Tibial artery (tissue), 4 donors: ENCODE results near the gene ADAMTS16.

Experiments used
- DNase-seq, 2 donors: peaks; one replicate each; pipeline ENCODE4 v3.0.0-alpha.2; 2019
- H3K27ac ChIP-seq, 2 donors: fragments of 200-600 bp; sonication (generic) in 1 of 2; 1 replicate in 1 of 2; 2 replicates in 1 of 2; pipeline ENCODE4 v1.5.1; 2018 to 2019; ENCODE audit warnings: mild to moderate bottlenecking in 1 of 2
- H3K27me3 ChIP-seq, 2 donors: fragments of 200-600 bp; sonication (generic) in 1 of 2; one replicate each; pipeline versions ENCODE4 v1.5.1 to v1.6.0; 2016 to 2019
- H3K36me3 ChIP-seq, 3 donors: fragments of 200-600 bp; sonication (generic) in 2 of 3; one replicate each; pipeline ENCODE4 v1.5.1; 2016 to 2019; ENCODE audit warnings: mild to moderate bottlenecking in 2 of 3
- H3K4me1 ChIP-seq, 4 donors: fragments of 200-600 bp; sonication (generic) in 2 of 4; 1 replicate in 3 of 4; 2 replicates in 1 of 4; pipeline ENCODE4 v1.5.1; 2016 to 2019
- H3K4me3 ChIP-seq, 2 donors: fragments of 200-600 bp; sonication (generic) in 1 of 2; 1 replicate in 1 of 2; 2 replicates in 1 of 2; pipeline ENCODE4 v1.5.1; 2018 to 2019; ENCODE audit warnings: mild to moderate bottlenecking in 2 of 2
- H3K9me3 ChIP-seq, 3 donors: fragments of 200-600 bp; sonication (generic) in 1 of 3; one replicate each; pipeline ENCODE4 v1.5.1; 2016 to 2019
- CTCF ChIP-seq, 2 experiments: fragments of 200-600 bp in 1 of 2; fragments of 450-650 bp in 1 of 2; IDR thresholded peaks; one replicate each; pipeline ENCODE4 v1.5.1; 2017 to 2019; ENCODE audit warnings: antibody characterized with exemption in 2 of 2, mild to moderate bottlenecking in 1 of 2, moderate library complexity in 1 of 2
- intact Hi-C: fragments of 100-400 bp; cut with DNase I; formaldehyde crosslinking; loops from one replicate; pipeline ENCODE4 v1.15.0; 2023; ENCODE audit warnings: low total_unique reads

The ADAMTS16 gene

GRCh38 chr5:5252106-5252505, 112.0 kb downstream of the ADAMTS16 start:
- no peak for TF ChIP-seq CTCF (IDR thresholded peaks at IDR 0.05)
- H3K36me3 ChIP-seq: no peaks in the 10 kb centered on the region
- no peaks in the 10 kb centered on the region for H3K4me1 ChIP-seq
- intact Hi-C loops: no loop called here
- H3K4me3 ChIP-seq: no peak overlapping the region
- H3K27ac ChIP-seq: no peak overlapping the region
- no peaks in the 10 kb centered on the region for H3K27me3 ChIP-seq
- no peak for DNase-seq
- peaks cover 0 to 17% (median 4%) of the 10 kb centered on the region in 3 donors for H3K9me3 ChIP-seq

- no peak for TF ChIP-seq CTCF (IDR thresholded peaks at IDR 0.05)
Observed at GRCh38 chr5:5257353-5257752, 117.2 kb downstream of the ADAMTS16 start.

GRCh38 chr5:5258564-5258963, 118.4 kb downstream of the ADAMTS16 start:
- no peak overlapping the region for H3K4me3 ChIP-seq
- no peaks in the 10 kb centered on the region for H3K27me3 ChIP-seq
- no peaks in the 10 kb centered on the region for H3K36me3 ChIP-seq
- no peak for DNase-seq
- no peak for TF ChIP-seq CTCF (IDR thresholded peaks at IDR 0.05)
- H3K9me3 ChIP-seq: peaks cover 0 to 17% (median 4%) of the 10 kb centered on the region in 3 donors
- intact Hi-C loops: no loop called here
- H3K4me1 ChIP-seq: no peaks in the 10 kb centered on the region
- no peak overlapping the region for H3K27ac ChIP-seq

More at GRCh38 chr5:5257353-5257752, 117.2 kb downstream of the ADAMTS16 start:
- DNase-seq: no peak
- Histone ChIP-seq H3K36me3 (no peaks in the 10 kb centered on the region), H3K27ac (no peak overlapping the region), H3K27me3 (no peaks in the 10 kb centered on the region), H3K4me1 (no peaks in the 10 kb centered on the region), H3K9me3 (peaks cover 0 to 17% (median 4%) of the 10 kb centered on the region in 3 donors), H3K4me3 (no peak overlapping the region)
- intact Hi-C loops: no loop called here

- TF ChIP-seq CTCF (IDR thresholded peaks at IDR 0.05): no peak
- H3K4me1 ChIP-seq: no peaks in the 10 kb centered on the region
- intact Hi-C loops: no loop called here
- DNase-seq: no peak
- H3K27ac ChIP-seq: no peak overlapping the region
- H3K27me3 ChIP-seq: no peaks in the 10 kb centered on the region
- H3K4me3 ChIP-seq: no peak overlapping the region
- H3K36me3 ChIP-seq: no peaks in the 10 kb centered on the region
- no peaks in the 10 kb centered on the region for H3K9me3 ChIP-seq
Observed at GRCh38 chr5:5264727-5265126, 124.6 kb downstream of the ADAMTS16 start.

GRCh38 chr5:5266297-5266696, 126.2 kb downstream of the ADAMTS16 start:
- Histone ChIP-seq H3K27me3 (no peaks in the 10 kb centered on the region), H3K9me3 (no peaks in the 10 kb centered on the region), H3K4me3 (no peak overlapping the region), H3K27ac (no peak overlapping the region), H3K4me1 (peaks cover 0 to 6% (median 2%) of the 10 kb centered on the region in 4 donors), H3K36me3 (no peaks in the 10 kb centered on the region)
- intact Hi-C loops: no loop called here
- no peak for TF ChIP-seq CTCF (IDR thresholded peaks at IDR 0.05)
- no peak for DNase-seq

GRCh38 chr5:5270161-5270560, 130.0 kb downstream of the ADAMTS16 start:
- intact Hi-C loops: no loop called here
- no peak for DNase-seq
- no peak overlapping the region for H3K4me3 ChIP-seq
- no peaks in the 10 kb centered on the region for H3K36me3 ChIP-seq
- H3K9me3 ChIP-seq: no peaks in the 10 kb centered on the region
- TF ChIP-seq CTCF (IDR thresholded peaks at IDR 0.05): no peak
- no peaks in the 10 kb centered on the region for H3K27me3 ChIP-seq
- no peak overlapping the region for H3K27ac ChIP-seq
- H3K4me1 ChIP-seq: peaks cover 0 to 8% (median 2%) of the 10 kb centered on the region in 4 donors
